Motor neuron (in vitro differentiated cells): ENCODE data around the gene CFHR4. TPM values are rescaled to one million over a fixed set of nuclear protein-coding genes. Genes with fewer than 3 reads are reported as not detected.

Experiments used
- ATAC-seq, 8 experiments: fragments of 200-7000 bp; cut with Tn5 transposase; replicated peaks in 6 of 8; 2 replicates each; pipeline ENCODE4 v1.8.0; 2021; ENCODE audit warnings: mild to moderate bottlenecking in 8 of 8, moderate library complexity in 8 of 8
- H3K27ac ChIP-seq, 2 donors: fragments of 250-450 bp; sonication (Bioruptor Pico); 2 replicates each; pipeline ENCODE4 v1.9.0; 2021; ENCODE audit warnings: antibody characterized with exemption in 2 of 2, mild to moderate bottlenecking in 2 of 2, moderate library complexity in 1 of 2
- H3K4me1 ChIP-seq, 2 donors: fragments of 250-450 bp; sonication (Bioruptor Pico); replicated peaks in 1 of 2; 2 replicates each; pipeline ENCODE4 v1.6.1; 2021; ENCODE audit warnings: antibody characterized with exemption in 2 of 2, mild to moderate bottlenecking in 2 of 2, moderate library complexity in 1 of 2
- H3K4me3 ChIP-seq, 5 donors: fragments of 250-450 bp; sonication (Bioruptor Pico); 2 replicates each; pipeline ENCODE4 v1.9.0; 2021; ENCODE audit warnings: antibody characterized with exemption in 5 of 5, mild to moderate bottlenecking in 5 of 5, moderate library complexity in 4 of 5
- WGBS, 10 experiments: fragments of 450-650 bp; shearing (Covaris generic); methylation state at CpG; one replicate each; pipeline ENCODE4 v1.0.0; 2022; 5-methylcytosine and 5-hydroxymethylcytosine counted together
- in situ Hi-C, 9 experiments: fragments of 400-800 bp; cut with MboI; loops; one replicate each; pipeline ENCODE4 v1.15.0; 2021; ENCODE audit warnings: low sequenced_read_pairs in 9 of 9, low pct_unique_long_range_greater_than_20kb in 2 of 9; ENCODE audit not compliant: unreplicated experiment in 9 of 9
- total RNA-seq, 8 experiments: library from RNA; unstranded; fragments of 300-600 nt; gene quantifications; 2 replicates each; pipeline versions ENCODE4 v1.2.3 to v1.2.4, GENCODE V29; 2022

Gene CFHR4
- total RNA-seq, 8 experiments from 2014 or later: 0.11 to 0.76 (median 0.45) TPM; not detected in 4

DNA sequence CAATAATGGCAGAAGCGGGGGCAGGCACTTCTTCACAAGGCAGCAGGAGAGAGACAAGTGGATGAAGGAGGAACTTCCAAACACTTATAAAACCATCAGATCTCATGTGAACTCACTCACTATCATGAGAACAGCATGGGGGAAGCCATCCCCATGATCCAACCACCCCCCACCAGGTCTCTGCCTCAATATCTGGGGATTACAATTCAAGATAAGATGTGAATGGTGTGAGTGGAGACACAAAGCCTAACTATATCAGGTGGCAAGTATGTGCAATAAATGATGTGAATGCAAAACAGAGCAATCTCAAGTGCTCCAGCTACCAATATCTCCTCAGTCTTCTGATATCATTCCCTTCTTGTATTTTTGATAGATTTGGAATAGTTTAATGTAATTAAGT, 68.1 kb downstream of the CFHR4 start:
- 100% methylated on average over 1 of the region's 1 CpG; no CpG with 5 or more reads in 6 of the 10 experiments for WGBS, 10 experiments
- Histone ChIP-seq H3K4me1 (no peaks in the 10 kb centered on the region), H3K27ac (no peak overlapping the region), H3K4me3 (no peak overlapping the region)
- in situ Hi-C loops: no loop called here
- no peak for ATAC-seq

- Histone ChIP-seq H3K27ac (no peak overlapping the region), H3K4me1 (no peaks in the 10 kb centered on the region), H3K4me3 (no peak overlapping the region)
- no peak for ATAC-seq
- in situ Hi-C loops: no loop called here
- 0 to 100% (median 72%) methylated on average over 1 to 3 of the region's 3 CpGs; no CpG with 5 or more reads in 1 of the 10 experiments for WGBS, 10 experiments
Observed at GRCh38 chr1:196960854-196961253, 73.0 kb downstream of the CFHR4 start.

Other genes with a start within 250 kb of the CFHR4 start
- 100 to 1,000 TPM in 2 of 8 experiments, 10 to 100 TPM in 2, under 1 TPM in 2, not detected in 2; 0.09 to 174 (median 53.1) TPM for gene CFH, start 236.0 kb upstream of the CFHR4 start, total RNA-seq
- gene CFHR3, start 113.2 kb upstream of the CFHR4 start, total RNA-seq: 1 to 10 TPM in 1 of 8 experiments, under 1 TPM in 5, not detected in 2; 0.14 to 1.7 (median 0.36) TPM
- under 1 TPM in 4 of 8 experiments, not detected in 4; 0.16 to 0.92 (median 0.33) TPM for gene CFHR1, start 68.3 kb upstream of the CFHR4 start, total RNA-seq
- gene CFHR2, start 55.7 kb downstream of the CFHR4 start, total RNA-seq: 1 to 10 TPM in 1 of 8 experiments, not detected in 7; 1.7 TPM
- under 1 TPM in 1 of 8 experiments, not detected in 7; 0.09 TPM for gene CFHR5, start 89.5 kb downstream of the CFHR4 start, total RNA-seq
- not detected for gene F13B, start 179.2 kb downstream of the CFHR4 start, total RNA-seq